Fibroblast of lung (primary cell): Measurements from ENCODE around the gene PMIS2.

Experiments used
- CTCF ChIP-seq, 2 donors: IDR thresholded peaks in 1 of 2; conservative IDR thresholded peaks in 1 of 2; 1 replicate in 1 of 2; 2 replicates in 1 of 2; pipeline ENCODE4 v1.5.1; 2011 to 2012; ENCODE audit warnings: low read length in 2 of 2, control low read depth in 1 of 2, inconsistent platforms in 1 of 2, low read depth in 1 of 2, mild to moderate bottlenecking in 1 of 2
- EZH2 ChIP-seq: IDR thresholded peaks from 2 replicates; pipeline ENCODE4 v1.5.1; 2012; ENCODE audit warnings: low read length, control low read depth, mild to moderate bottlenecking; ENCODE audit errors: missing control alignments

DNA sequence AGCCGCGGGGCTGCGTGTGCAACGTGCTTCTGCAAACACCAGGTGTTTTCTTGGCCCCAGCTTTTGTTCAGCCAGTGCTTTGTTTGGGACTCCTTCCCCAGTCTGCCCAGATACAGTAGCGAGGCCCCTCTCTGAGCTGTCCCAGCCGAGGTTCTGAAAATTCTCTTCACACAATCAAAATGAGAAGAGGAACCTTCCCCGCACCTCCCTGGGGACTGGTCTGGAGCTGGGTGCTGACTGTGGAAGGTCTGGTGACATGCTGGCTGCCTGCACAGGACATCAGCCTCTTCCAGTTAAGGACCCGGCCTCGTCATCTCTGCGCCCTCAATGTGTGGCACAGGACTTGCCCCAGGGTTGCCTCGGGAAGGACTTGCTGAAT lies 26.7 kb upstream of the PMIS2 start:
- TF ChIP-seq CTCF (conservative IDR thresholded peaks at IDR 0.05 in 1 of 2, IDR thresholded peaks at IDR 0.05 in 1 of 2; ENCODE audit: low read depth in 1 of 2, low read length in 2 of 2) = no peak
- TF ChIP-seq EZH2 = no peak
